Heart left ventricle (tissue), 13 donors: ENCODE measurements around the gene CEND1.

Experiments
- CTCF ChIP-seq, 12 donors: fragments of 200-600 bp; sonication (generic) in 4 of 12; IDR thresholded peaks; one replicate each; pipeline versions ENCODE4 v1.5.0 to v1.8.0; 2018 to 2022; ENCODE audit warnings: antibody characterized with exemption in 12 of 12, mild to moderate bottlenecking in 5 of 12
- POLR2A ChIP-seq, 2 donors: fragments of 450-650 bp; IDR thresholded peaks; one replicate each; pipeline ENCODE4 v1.6.1; 2017; ENCODE audit warnings: antibody characterized with exemption in 2 of 2, mild to moderate bottlenecking in 2 of 2, moderate library complexity in 2 of 2
- donor health status: ischemic (EF 13 %, LVEDD 7.1; RV severe dilation, severe dysfunction).
- donor health status: DM: no; HTN: yes; CAD: no.
- donor health status: DM: no; HTN: no; CAD: no.
- donor health status: ischemic (EF 25% LVEDD 6.9; RV normal size, moderate dysfunction).
- donor health status: ischemic (EF 25% LVEDD 5.7; RV mildly dilated, moderate dysfunction).
- donor health status: ischemic (EF 35%, LVEDD 5.7; RV mildly dilated, moderate dysfunction).
- donor health status: nonischemic (EF 11% LVEDD 7.7; RV severe dilation, severe dysfunction).
- donor health status: DM: yes; HTN: yes; CAD: no.
- donor health status: PGD.
- donor health status: ischemic (EF 29% LVEDD 5.4; RV normal size, mild dysfunction).
- donor health status: nonischemic (EF 23%, LVEDD 6.1; RV moderate dilation, normal function).

GRCh38 chr11:767238-767637 lies 22.7 kb downstream of the CEND1 start:
- TF ChIP-seq POLR2A (IDR thresholded peaks at IDR 0.05) (no peak), CTCF (IDR thresholded peaks at IDR 0.05) (no peak)
